Osteocyte (in vitro differentiated cells): ENCODE data around the gene ARHGAP35. TPM values are rescaled to one million over a fixed set of nuclear protein-coding genes. Genes with fewer than 3 reads are reported as not detected.
A peak's percentile ranks its signal among the peaks of the same experiment; 100 is the strongest.

Source experiments
- DNase-seq: peaks from one replicate; pipeline ENCODE4 v3.0.0; 2021; ENCODE audit warnings: mixed read lengths; ENCODE audit not compliant: unreplicated experiment; ENCODE audit errors: extremely low spot score
- H3K27ac Mint-ChIP-seq: one replicate; pipeline ENCODE4 v1.8.0; 2021; ENCODE audit warnings: mild to moderate bottlenecking, mixed read lengths; ENCODE audit not compliant: unreplicated experiment
- H3K27me3 Mint-ChIP-seq: one replicate; pipeline ENCODE4 v1.8.0; 2021; ENCODE audit warnings: mixed read lengths; ENCODE audit not compliant: unreplicated experiment
- H3K36me3 Mint-ChIP-seq: one replicate; pipeline ENCODE4 v1.8.0; 2021; ENCODE audit warnings: mixed read lengths; ENCODE audit not compliant: unreplicated experiment
- H3K4me1 Mint-ChIP-seq: one replicate; pipeline ENCODE4 v1.8.0; 2021; ENCODE audit warnings: mixed read lengths; ENCODE audit not compliant: unreplicated experiment
- H3K4me3 Mint-ChIP-seq: one replicate; pipeline ENCODE4 v1.8.0; 2021; ENCODE audit warnings: mild to moderate bottlenecking, moderate library complexity, mixed read lengths; ENCODE audit not compliant: unreplicated experiment
- H3K9me3 Mint-ChIP-seq: one replicate; pipeline ENCODE4 v1.8.0; 2021; ENCODE audit warnings: mixed read lengths; ENCODE audit not compliant: unreplicated experiment
- long read RNA-seq: library from polyadenylated mRNA; unstranded; transcript quantifications from one replicate; pipeline ENCODE4 v2.0.0, GENCODE V29; 2021
- total RNA-seq: library from RNA; stranded (reverse); gene quantifications from 2 replicates; pipeline ENCODE4 v1.2.1, GENCODE V29; 2021
- TF ChIP-seq, protein P1 (sequence below): fragments of 200-600 bp; sonication (generic); IDR thresholded peaks from 2 replicates; pipeline ENCODE4 v1.5.0; 2021; ENCODE audit warnings: antibody characterized with exemption, mild to moderate bottlenecking, moderate library complexity

Gene ARHGAP35
- 107 and 113 TPM in 2 replicates for total RNA-seq
- long read RNA-seq, partial matches to known transcripts = 1 of 14 reads
- long read RNA-seq, other reads (novel, unspliced or antisense) = 13 of 14 reads

DNA sequence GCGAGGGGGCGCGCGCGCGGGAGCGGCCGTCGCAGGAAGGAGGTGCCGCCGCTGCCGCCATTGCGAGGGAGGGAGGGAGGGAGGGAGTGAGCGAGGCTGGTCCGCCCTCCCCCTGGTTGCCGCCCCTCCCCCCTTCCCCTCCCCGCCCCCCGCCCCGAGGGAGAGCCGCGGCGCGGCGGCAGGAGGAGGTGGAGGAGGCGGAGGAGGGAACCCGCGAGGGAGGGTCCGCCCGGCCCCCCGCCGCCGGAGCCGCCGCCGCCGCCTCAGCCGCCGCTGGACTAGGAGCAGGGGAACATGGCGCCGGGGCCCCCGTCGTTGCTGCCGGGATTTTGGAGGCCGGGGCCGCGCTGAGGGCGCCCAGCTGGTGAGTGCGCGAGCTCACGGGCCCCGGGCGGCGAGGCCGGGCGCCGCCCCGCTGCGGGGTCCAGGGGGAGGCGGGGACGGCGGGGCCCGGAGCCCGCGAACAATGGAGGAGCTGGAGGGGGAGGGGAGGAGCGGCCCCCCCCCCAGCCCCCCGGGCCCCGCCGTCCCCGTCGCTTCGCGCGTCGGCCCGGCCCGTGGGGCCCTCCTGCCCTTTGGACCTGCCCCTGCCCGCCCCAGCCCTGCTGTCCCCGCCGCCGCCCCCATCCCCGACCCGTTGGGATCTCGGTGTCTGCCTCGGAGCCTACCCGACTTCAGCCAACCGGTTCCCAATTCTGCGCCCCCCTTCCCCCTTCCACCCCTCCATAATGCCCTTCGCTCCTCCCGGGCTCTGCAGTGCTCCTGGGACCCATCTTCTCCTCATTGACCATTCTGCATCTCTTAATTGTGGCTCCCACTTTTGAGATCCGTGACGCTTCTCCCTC lies at the start of gene ARHGAP35:
TSS of gene ARHGAP35 (plus strand) at position 152 of the 845 bp plus-strand sequence. CDS start 57,679 bp downstream, outside the sequence.
- no peaks in the 10 kb centered on the region for H3K27me3 Mint-ChIP-seq
- H3K4me3 Mint-ChIP-seq = peak within 1 kb of the TSS; percentile 84
- H3K36me3 Mint-ChIP-seq = peaks cover 1% of the 10 kb centered on the region
- no peaks in the 10 kb centered on the region for H3K9me3 Mint-ChIP-seq
- TF ChIP-seq, protein P1, sequence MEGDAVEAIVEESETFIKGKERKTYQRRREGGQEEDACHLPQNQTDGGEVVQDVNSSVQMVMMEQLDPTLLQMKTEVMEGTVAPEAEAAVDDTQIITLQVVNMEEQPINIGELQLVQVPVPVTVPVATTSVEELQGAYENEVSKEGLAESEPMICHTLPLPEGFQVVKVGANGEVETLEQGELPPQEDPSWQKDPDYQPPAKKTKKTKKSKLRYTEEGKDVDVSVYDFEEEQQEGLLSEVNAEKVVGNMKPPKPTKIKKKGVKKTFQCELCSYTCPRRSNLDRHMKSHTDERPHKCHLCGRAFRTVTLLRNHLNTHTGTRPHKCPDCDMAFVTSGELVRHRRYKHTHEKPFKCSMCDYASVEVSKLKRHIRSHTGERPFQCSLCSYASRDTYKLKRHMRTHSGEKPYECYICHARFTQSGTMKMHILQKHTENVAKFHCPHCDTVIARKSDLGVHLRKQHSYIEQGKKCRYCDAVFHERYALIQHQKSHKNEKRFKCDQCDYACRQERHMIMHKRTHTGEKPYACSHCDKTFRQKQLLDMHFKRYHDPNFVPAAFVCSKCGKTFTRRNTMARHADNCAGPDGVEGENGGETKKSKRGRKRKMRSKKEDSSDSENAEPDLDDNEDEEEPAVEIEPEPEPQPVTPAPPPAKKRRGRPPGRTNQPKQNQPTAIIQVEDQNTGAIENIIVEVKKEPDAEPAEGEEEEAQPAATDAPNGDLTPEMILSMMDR = no peak
- peak within 1 kb of the TSS; percentile 85 for H3K27ac Mint-ChIP-seq
- no peak for DNase-seq
- H3K4me1 Mint-ChIP-seq = peaks cover 13% of the 10 kb centered on the region

GRCh38 chr19:46812977-46813838 lies 47.6 kb upstream of the ARHGAP35 start:
- TF ChIP-seq, protein P1 = no peak
- no peaks in the 10 kb centered on the region for H3K27me3 Mint-ChIP-seq
- H3K9me3 Mint-ChIP-seq = no peaks in the 10 kb centered on the region
- peak overlapping the region; percentile 86 for H3K27ac Mint-ChIP-seq
- H3K4me3 Mint-ChIP-seq = no peak overlapping the region
- peaks cover 14% of the 10 kb centered on the region for H3K4me1 Mint-ChIP-seq
- H3K36me3 Mint-ChIP-seq = no peaks in the 10 kb centered on the region
- no peak for DNase-seq

GRCh38 chr19:46813839-46814358 lies 46.9 kb upstream of the ARHGAP35 start:
- Mint-ChIP-seq H3K9me3 (no peaks in the 10 kb centered on the region), H3K4me1 (peaks cover 14% of the 10 kb centered on the region), H3K27ac (peak overlapping the region; percentile 86), H3K36me3 (no peaks in the 10 kb centered on the region), H3K27me3 (no peaks in the 10 kb centered on the region), H3K4me3 (no peak overlapping the region)
- TF ChIP-seq, protein P1 = no peak
- peak; percentile 86 for DNase-seq

DNA sequence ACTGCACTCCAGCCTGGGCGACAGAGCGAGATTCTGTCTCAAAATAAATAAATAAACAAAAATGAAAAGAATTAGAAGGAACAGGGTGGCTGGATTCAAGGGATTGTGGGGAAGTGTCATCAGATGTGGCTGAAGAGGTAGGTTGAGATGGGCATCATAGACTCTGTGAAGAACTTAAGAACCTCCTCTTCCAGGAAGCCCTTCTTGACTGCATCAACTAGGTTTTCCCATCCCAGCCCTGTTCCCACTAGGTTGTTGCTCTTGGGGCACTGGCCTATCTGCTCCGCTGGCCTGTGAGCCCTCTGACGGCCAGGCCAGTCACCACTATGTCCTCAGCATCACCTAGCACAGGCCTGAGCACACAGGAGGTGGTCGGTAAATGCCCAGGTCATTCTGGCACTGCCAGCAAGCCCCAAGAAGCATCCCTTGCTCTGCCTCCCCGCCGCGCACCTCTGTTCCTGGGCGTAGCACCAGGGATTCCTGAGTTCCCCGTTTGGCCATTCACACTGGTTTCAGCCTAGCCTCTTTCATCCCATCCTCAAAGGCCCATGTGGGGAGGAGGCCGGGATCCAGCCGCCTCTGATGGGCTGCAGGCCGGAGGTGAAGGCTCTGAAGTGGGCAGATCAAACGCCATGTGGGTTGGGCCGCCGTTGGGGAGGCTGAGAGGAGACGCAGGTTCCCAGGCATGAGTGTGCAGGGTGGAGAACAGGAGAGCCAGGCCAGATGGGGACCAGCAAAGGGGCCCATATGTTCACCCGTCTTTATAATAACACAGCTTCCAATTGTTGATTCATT lies 44.8 kb upstream of the ARHGAP35 start:
- TF ChIP-seq, protein P1 = no peak
- Mint-ChIP-seq H3K9me3 (no peaks in the 10 kb centered on the region), H3K36me3 (no peaks in the 10 kb centered on the region), H3K27me3 (no peaks in the 10 kb centered on the region), H3K4me1 (peaks cover 31% of the 10 kb centered on the region), H3K4me3 (no peak overlapping the region), H3K27ac (no peak overlapping the region)
- DNase-seq = no peak
